ENCODE measurements around the gene EXTL2. TPM values are rescaled to one million over a fixed set of nuclear protein-coding genes. Genes with fewer than 3 reads are reported as not detected.
A peak's percentile ranks its signal among the peaks of the same experiment; 100 is the strongest.

Gene EXTL2
- total and polyA plus RNA-seq, 4 donors: 3.6 to 8.7 (median 7.6) TPM

GRCh38 chr1:100931716-100932115 is 37.1 kb upstream of the EXTL2 start:
- WGBS: 92% methylated on average over 1 of the region's 1 CpG
- TF ChIP-seq RXRA (IDR thresholded peaks at IDR 0.05) (no peak), FOXA2 (IDR thresholded peaks at IDR 0.05) (no peak), RAD21 (IDR thresholded peaks at IDR 0.05) (peak in 1 of 2 donors; percentile 47), NR2F2 (IDR thresholded peaks at IDR 0.05) (no peak), GABPA (IDR thresholded peaks at IDR 0.05 in 1 of 2, conservative IDR thresholded peaks at IDR 0.05 in 1 of 2) (no peak), MAX (IDR thresholded peaks at IDR 0.05) (no peak), REST (IDR thresholded peaks at IDR 0.05) (no peak), YY1 (IDR thresholded peaks at IDR 0.05) (no peak), EGR1 (IDR thresholded peaks at IDR 0.05; ENCODE audit: low read depth in 2 of 2) (no peak)
- Histone ChIP-seq H3K4me3 (ENCODE audit: low read depth in 1 of 3, low read length in 3 of 3) (no peak overlapping the region), H3K27ac (ENCODE audit: low read depth in 1 of 2, low read length in 2 of 2) (no peak overlapping the region), H3K9me3 (ENCODE audit: control insufficient read depth in 4 of 4, low read length in 3 of 4) (no peaks in the 10 kb centered on the region), H3K9ac (ENCODE audit: low read depth in 1 of 2, low read length in 2 of 2) (no peak overlapping the region), H3K4me1 (ENCODE audit: control insufficient read depth in 4 of 4, insufficient read depth in 4 of 4, low read length in 3 of 4) (no peaks in the 10 kb centered on the region), H3K27me3 (ENCODE audit: control insufficient read depth in 4 of 4, insufficient read depth in 4 of 4, low read length in 3 of 4) (no peaks in the 10 kb centered on the region), H3K36me3 (ENCODE audit: control insufficient read depth in 4 of 4, insufficient read depth in 3 of 4, low read depth in 1 of 4, low read length in 3 of 4) (no peaks in the 10 kb centered on the region)
- DNase-seq (ENCODE audit: low spot score): no peak

GRCh38 chr1:100930494-100930893 is 35.9 kb upstream of the EXTL2 start:
- Histone ChIP-seq H3K36me3 (ENCODE audit: control insufficient read depth in 4 of 4, insufficient read depth in 3 of 4, low read depth in 1 of 4, low read length in 3 of 4) (peaks cover 0 to 2% (median 0%) of the 10 kb centered on the region in 4 donors), H3K4me3 (ENCODE audit: low read depth in 1 of 3, low read length in 3 of 3) (no peak overlapping the region), H3K27ac (ENCODE audit: low read depth in 1 of 2, low read length in 2 of 2) (no peak overlapping the region), H3K4me1 (ENCODE audit: control insufficient read depth in 4 of 4, insufficient read depth in 4 of 4, low read length in 3 of 4) (no peaks in the 10 kb centered on the region), H3K9me3 (ENCODE audit: control insufficient read depth in 4 of 4, low read length in 3 of 4) (no peaks in the 10 kb centered on the region), H3K27me3 (ENCODE audit: control insufficient read depth in 4 of 4, insufficient read depth in 4 of 4, low read length in 3 of 4) (no peaks in the 10 kb centered on the region), H3K9ac (ENCODE audit: low read depth in 1 of 2, low read length in 2 of 2) (no peak overlapping the region)
- TF ChIP-seq FOXA2 (IDR thresholded peaks at IDR 0.05) (no peak), JUND (IDR thresholded peaks at IDR 0.05) (no peak), RXRA (IDR thresholded peaks at IDR 0.05) (no peak), ZBTB33 (IDR thresholded peaks at IDR 0.05) (no peak), HNF4A (conservative IDR thresholded peaks at IDR 0.05) (no peak), EGR1 (IDR thresholded peaks at IDR 0.05; ENCODE audit: low read depth in 2 of 2) (no peak), YY1 (IDR thresholded peaks at IDR 0.05) (no peak), FOXA1 (IDR thresholded peaks at IDR 0.05) (no peak), RAD21 (IDR thresholded peaks at IDR 0.05) (no peak), HNF4G (IDR thresholded peaks at IDR 0.05) (no peak)
- DNase-seq (ENCODE audit: low spot score): no peak

- H3K36me3 ChIP-seq (ENCODE audit: control insufficient read depth in 4 of 4, insufficient read depth in 3 of 4, low read depth in 1 of 4, low read length in 3 of 4): peaks cover 0 to 3% (median under 1%) of the 10 kb centered on the region in 4 donors
These were observed 33.5 kb upstream of the EXTL2 start for GRCh38 chr1:100928128-100928527.

More at GRCh38 chr1:100928128-100928527, 33.5 kb upstream of the EXTL2 start:
- H3K27ac ChIP-seq (ENCODE audit: low read depth in 1 of 2, low read length in 2 of 2): no peak overlapping the region
- 88% methylated on average over 3 of the region's 3 CpGs for WGBS
- H3K9me3 ChIP-seq (ENCODE audit: control insufficient read depth in 4 of 4, low read length in 3 of 4): no peaks in the 10 kb centered on the region
- H3K4me3 ChIP-seq (ENCODE audit: low read depth in 1 of 3, low read length in 3 of 3): no peak overlapping the region
- DNase-seq (ENCODE audit: low spot score): no peak
- TF ChIP-seq MAX (IDR thresholded peaks at IDR 0.05): no peak
- TF ChIP-seq RAD21 (IDR thresholded peaks at IDR 0.05): no peak
- TF ChIP-seq RXRA (IDR thresholded peaks at IDR 0.05): no peak
- TF ChIP-seq JUND (IDR thresholded peaks at IDR 0.05): no peak
- no peak for TF ChIP-seq HNF4G (IDR thresholded peaks at IDR 0.05)
- no peak for TF ChIP-seq FOXA2 (IDR thresholded peaks at IDR 0.05)
- no peaks in the 10 kb centered on the region for H3K4me1 ChIP-seq (ENCODE audit: control insufficient read depth in 4 of 4, insufficient read depth in 4 of 4, low read length in 3 of 4)
- no peaks in the 10 kb centered on the region for H3K27me3 ChIP-seq (ENCODE audit: control insufficient read depth in 4 of 4, insufficient read depth in 4 of 4, low read length in 3 of 4)
- H3K9ac ChIP-seq (ENCODE audit: low read depth in 1 of 2, low read length in 2 of 2): no peak overlapping the region

Measured in liver (tissue), 9 donors.